Measurements from ENCODE around the gene ZMIZ1. TPM values are rescaled to one million over a fixed set of nuclear protein-coding genes. Genes with fewer than 3 reads are reported as not detected.

The ZMIZ1 gene
- total RNA-seq, 2 experiments from 2014 or later = 38.3 to 41.6 TPM

GRCh38 chr10:79029478-79030390, 39.0 kb upstream of the ZMIZ1 start:
- ChIA-PET CTCF (interaction anchor here (0.7 kb wide), 1 partner anchor 345 kb away, joined by 3 read pairs; no protein-coding TSS in a partner anchor), POLR2A (no interaction called here)

DNA sequence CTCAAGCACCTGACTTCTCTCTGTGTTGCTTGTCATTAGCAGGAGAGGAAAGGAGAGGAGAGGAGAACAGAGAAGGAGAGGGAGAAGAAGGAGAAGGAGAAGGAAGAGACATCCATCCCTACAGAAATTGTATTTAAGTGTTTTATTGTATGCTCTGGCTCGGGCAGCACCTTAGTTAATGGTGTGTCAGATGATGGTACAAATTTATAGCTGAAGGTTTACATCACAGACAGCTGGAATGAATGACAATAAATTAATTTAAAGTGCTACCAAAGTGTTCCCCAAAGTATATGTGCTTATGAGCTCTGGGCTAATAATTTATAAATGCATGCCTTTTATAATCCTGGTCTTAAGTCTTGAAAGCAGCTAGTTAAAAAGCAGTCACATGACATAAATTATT, 38.1 kb upstream of the ZMIZ1 start:
- POLR2A ChIA-PET = no interaction called here
- CTCF ChIA-PET = no interaction called here

DNA sequence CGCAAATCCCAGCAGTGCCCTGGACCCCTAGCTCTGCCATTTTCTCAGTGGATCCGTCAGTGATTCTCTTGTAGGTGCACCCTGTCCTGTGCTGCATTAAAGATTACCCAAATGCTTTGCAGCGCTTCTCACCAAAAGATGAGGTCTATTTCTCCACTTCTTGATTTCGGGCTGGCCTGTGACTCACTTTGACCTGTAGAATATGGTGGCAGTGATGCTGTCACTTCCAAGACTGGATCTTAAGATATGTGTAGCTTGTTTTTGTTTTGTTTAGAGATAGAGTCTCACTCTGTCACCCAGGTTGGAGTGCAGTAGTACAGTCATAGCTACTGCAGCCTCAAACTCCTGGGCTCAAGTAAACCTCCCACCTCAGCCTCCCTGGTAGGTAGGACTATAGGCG, 37.0 kb upstream of the ZMIZ1 start:
- ChIA-PET CTCF (no interaction called here), POLR2A (no interaction called here)

GRCh38 chr10:79034271-79034876, 34.4 kb upstream of the ZMIZ1 start:
- POLR2A ChIA-PET = no interaction called here
- CTCF ChIA-PET = interaction anchor here (1.0 kb wide), 1 partner anchor 17 kb away, joined by 3 read pairs; no protein-coding TSS in a partner anchor

DNA sequence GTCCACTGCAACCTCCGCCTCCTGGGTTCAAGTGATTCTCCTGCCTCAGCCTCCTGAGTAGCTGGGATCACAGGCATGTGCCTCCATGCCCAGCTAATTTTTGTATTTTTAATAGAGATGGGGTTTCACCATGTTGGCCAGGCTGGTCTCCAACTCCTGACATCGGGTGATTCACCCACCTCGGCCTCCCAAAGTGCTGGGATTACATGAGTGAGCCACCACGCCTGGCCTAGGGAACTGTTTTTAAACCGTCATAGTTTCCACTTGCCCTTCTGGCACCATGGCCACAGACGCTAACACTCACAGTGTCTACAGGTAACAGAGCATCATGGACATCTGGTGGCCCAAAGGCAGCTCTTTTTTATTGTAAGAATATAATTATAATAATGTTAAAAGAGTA, 32.4 kb upstream of the ZMIZ1 start:
- ChIA-PET POLR2A (interaction anchor here (0.5 kb wide), 1 partner anchor 101 kb away, joined by 3 read pairs; no protein-coding TSS in a partner anchor), CTCF (interaction anchor here (1.3 kb wide), 1 partner anchor 159 kb away, joined by 4 read pairs; no protein-coding TSS in a partner anchor)

DNA sequence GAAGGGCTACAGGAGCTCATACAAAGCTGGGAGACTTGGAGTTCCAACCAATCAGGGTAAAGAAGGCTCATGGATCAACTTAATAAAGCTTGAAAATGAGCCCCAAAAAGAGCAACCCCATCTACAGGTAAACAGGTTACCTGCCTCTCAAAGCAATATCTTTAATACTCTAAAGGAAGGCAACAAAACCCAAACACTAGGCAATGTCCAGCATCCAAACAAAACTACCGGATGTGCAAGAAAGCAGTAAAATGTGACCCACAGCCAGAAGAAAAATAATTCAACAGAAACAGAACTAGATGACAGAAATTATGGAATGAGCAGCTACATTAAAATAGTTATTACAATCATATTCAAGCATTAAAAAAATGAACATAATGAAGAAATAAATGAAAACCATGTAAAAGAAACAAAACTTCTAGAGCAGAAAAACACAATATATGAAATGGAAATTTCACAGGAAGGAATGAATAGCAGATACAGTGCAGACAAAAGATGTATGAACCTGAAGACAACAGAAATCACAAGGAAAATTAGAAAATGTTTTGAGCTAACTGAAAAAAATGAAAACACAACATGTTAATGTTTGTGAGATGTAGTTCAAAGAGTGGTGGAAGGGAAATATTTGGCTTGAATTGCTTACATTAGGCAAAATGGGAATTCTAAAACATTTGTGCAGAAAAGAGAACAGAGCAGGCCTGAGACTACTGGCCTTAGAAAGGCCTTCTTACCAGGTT, 30.5 kb upstream of the ZMIZ1 start:
- CTCF ChIA-PET = no interaction called here
- POLR2A ChIA-PET = no interaction called here

- POLR2A ChIA-PET = no interaction called here
- CTCF ChIA-PET = no interaction called here
Observed at GRCh38 chr10:79038841-79039201, 29.9 kb upstream of the ZMIZ1 start.

GRCh38 chr10:79042639-79043411, 25.9 kb upstream of the ZMIZ1 start:
- POLR2A ChIA-PET = no interaction called here
- CTCF ChIA-PET = no interaction called here

DNA sequence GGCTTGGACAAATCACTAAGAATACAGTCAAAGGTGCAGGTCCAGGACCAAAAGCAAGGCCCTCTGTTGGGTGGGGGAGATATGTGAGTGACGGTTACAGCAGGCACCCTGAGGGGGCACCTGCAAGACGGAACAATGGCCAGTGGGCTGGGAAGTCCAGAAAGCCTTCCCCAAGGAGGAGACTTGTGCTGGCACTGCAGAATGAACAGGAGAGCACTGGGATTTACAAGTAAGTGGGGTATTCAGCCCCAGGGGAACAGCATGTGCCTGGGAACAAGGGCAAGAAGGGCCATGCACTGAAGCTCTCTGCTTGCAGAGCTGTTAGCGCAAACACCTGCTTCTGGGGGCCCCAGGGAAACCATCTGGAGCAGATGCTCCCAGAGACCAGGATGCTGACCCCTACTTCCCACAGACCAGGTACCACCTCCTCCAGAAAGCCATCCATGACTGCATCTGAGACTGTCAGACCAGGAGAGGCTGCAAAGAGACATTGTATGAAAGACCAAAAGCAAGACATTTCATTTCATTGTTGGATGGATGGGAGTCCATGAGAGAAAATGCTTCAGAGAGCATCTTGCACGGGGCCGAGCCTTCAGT, 24.6 kb upstream of the ZMIZ1 start:
- ChIA-PET POLR2A (no interaction called here), CTCF (no interaction called here)

DNA sequence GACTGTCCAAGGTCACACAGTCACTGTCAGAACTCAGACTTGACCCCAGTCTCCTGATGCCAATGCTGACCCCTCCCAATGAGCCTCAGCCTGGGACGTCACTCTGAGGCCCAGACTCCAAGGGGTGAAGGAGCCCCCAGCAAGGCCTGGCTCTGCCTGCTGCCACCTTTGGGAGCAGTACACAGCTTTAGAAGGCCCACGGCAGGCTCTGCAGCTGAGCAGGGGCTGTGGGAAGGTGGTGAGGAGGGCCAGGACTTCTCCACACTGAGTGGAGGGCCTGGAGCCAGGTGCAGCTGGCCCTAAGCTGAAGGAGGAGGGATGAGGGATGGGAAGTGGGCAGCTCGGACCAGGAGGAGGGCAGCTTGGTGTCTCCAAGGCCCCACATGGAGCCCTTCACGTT, 23.9 kb upstream of the ZMIZ1 start:
- POLR2A ChIA-PET = no interaction called here
- CTCF ChIA-PET = no interaction called here

DNA sequence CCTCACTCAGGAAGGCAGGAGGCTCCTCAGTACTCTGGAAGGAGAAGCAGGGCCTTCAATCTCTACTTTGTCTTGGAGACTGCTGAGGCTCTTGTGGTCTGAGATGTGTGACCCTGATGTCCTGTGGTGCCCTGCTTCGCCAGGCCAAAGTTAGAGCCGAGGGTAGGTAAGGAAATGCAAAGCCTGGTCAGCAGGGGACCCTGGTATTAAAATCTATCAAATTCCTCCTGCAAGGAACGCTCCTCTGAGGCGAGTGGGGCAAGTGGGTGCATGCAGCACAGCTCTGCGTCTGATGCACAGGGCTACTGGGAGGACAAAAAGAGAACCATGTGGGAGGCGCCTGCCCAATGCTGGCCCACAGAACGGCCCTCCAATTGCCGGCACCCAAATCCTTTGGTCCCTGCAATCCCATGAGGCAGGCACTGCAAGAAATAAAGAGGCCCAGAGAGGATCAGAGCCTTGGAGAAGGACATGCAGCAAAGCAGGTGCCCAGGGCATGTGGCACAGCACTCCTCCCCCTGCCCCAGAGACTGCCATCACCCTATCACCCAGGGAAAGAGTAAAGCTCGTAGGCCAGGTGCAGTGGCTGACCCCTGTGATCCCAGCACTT, 23.1 kb upstream of the ZMIZ1 start:
- CTCF ChIA-PET = no interaction called here
- POLR2A ChIA-PET = no interaction called here

DNA sequence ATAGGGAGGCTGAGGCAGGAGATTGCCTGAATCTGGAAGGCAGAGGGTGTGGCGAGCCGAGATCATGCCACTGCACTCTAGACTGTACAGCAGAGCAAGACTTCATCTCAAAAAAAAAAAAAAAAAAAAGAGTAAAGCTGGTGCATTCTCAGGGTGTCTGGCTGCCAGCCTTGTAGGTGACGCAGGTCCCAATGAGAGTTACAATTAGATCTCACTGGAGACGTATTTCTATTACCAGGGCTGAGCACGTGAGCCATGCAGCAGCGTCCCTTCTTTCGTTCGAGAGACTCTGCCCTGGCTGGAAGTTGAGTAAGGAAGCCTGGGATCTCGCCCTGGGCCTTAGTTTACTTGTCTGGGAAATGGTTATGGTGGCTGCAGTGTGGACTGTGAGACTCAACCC, 22.4 kb upstream of the ZMIZ1 start:
- ChIA-PET POLR2A (no interaction called here), CTCF (no interaction called here)

DNA sequence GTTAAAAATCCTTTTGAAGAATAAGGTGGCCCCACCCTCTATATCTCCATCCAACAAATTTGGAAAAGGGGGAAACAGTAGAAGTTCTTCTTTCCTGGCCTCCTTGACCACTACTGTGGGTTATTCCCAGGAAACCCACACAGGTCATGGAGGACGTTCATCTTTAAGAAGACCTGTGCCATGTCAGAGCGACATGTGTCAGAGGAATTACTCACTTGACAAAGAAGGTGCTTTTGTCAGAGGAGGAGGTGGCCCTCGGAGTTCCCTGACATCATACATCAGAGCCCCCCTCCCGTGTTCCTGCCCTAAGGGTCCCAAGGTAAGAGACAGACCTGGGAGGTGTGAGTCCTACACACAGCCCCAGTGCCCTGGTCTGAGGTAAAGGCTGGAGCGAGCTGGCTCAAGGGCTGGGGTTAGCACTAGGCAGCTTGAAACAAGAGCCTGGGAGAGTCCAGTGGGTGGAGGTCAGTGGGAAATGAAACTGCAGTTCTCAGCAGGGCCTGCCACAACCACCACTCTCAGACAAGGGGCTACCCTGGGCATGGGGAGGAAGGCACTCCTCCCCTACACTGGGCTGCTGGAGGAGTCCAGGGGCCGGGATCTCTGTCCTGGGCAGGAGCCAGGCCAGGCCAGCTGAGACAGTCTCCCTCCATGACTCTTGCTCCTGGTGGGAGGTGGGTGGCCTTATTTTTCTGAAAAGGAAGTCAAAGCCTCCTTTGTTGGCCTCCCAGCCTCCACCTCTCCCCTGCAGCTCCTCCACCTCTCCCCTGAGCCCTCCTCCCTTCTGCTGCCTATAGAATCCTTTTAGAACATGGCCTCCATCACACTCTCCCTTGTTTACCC, 21.8 kb upstream of the ZMIZ1 start:
- CTCF ChIA-PET = interaction anchor here (0.6 kb wide), 1 partner anchor 147 kb away, joined by 3 read pairs; no protein-coding TSS in a partner anchor
- POLR2A ChIA-PET = no interaction called here

- POLR2A ChIA-PET = no interaction called here
Observed at GRCh38 chr10:79047584-79047874, 21.2 kb upstream of the ZMIZ1 start.

GRCh38 chr10:79047875-79048638, 20.7 kb upstream of the ZMIZ1 start:
- CTCF ChIA-PET = interaction anchor here (0.7 kb wide), 1 partner anchor 147 kb away, joined by 3 read pairs; no protein-coding TSS in a partner anchor
- POLR2A ChIA-PET = interaction anchor here (0.6 kb wide), 1 partner anchor 37 kb away, joined by 3 read pairs; no protein-coding TSS in a partner anchor

More at GRCh38 chr10:79047584-79047874, 21.2 kb upstream of the ZMIZ1 start:
- CTCF ChIA-PET = interaction anchor here (0.6 kb wide), 1 partner anchor 147 kb away, joined by 3 read pairs; no protein-coding TSS in a partner anchor

DNA sequence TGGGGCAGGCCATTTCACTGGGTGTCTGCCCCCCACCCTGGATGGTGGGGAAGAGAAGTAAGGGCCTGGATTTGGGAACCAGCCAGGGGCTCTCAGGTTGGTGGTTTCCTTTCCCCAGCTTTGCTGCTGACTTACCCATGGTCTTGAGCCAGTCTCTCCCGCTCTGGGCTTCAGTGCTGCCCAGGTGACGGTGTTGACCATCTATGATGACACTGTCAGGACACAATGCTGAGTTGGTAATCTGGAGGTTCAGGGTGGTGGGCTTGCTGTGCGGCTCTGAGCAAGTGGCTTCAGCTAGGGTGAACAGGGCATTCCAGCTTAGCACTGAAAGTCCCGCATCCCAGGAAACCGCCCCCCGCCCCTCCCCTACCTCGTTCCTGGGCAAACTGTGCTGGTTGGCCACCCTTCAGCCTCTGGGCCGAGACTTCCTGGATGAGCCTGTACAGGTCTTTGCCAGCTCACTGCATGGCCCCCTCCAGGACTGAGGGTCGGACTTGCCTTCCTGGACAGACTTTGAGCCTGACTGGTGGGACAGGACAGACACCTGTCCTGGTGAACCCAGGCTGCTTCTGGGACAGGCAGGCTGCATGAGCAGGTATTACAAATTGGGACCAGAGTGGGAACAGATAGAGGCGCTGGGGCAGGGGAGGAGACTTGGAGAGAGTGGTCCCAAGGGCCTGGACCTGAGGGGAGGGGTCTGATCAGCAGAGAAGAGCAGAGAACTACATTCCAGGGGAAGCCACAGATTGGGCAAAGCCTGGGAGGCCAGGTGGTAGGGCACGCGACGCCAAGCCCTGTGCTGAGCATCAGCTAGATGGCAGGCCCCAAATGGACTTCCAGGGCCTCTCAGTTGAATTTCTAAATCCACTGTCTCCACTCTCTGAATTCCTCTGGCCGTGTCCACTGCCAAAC, 19.9 kb upstream of the ZMIZ1 start:
- POLR2A ChIA-PET = interaction anchor here (0.6 kb wide), 1 partner anchor 36 kb away, joined by 3 read pairs; no protein-coding TSS in a partner anchor
- CTCF ChIA-PET = interaction anchor here (0.7 kb wide), 1 partner anchor 146 kb away, joined by 3 read pairs; no protein-coding TSS in a partner anchor
